ENCODE data around the gene GGCX.

GRCh38 chr2:85542777-85543176 lies 18.5 kb downstream of the GGCX start:
- no peak for TF ChIP-seq TAF1 (CRISPR knock-in tag; IDR thresholded peaks at IDR 0.05)
- TF ChIP-seq, protein P1, sequence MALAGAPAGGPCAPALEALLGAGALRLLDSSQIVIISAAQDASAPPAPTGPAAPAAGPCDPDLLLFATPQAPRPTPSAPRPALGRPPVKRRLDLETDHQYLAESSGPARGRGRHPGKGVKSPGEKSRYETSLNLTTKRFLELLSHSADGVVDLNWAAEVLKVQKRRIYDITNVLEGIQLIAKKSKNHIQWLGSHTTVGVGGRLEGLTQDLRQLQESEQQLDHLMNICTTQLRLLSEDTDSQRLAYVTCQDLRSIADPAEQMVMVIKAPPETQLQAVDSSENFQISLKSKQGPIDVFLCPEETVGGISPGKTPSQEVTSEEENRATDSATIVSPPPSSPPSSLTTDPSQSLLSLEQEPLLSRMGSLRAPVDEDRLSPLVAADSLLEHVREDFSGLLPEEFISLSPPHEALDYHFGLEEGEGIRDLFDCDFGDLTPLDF (CRISPR knock-in tag; IDR thresholded peaks at IDR 0.05), result no peak
- TF ChIP-seq ZZZ3 (CRISPR knock-in tag; IDR thresholded peaks at IDR 0.05; ENCODE audit: borderline replicate concordance), result no peak
- TF ChIP-seq, protein P2, sequence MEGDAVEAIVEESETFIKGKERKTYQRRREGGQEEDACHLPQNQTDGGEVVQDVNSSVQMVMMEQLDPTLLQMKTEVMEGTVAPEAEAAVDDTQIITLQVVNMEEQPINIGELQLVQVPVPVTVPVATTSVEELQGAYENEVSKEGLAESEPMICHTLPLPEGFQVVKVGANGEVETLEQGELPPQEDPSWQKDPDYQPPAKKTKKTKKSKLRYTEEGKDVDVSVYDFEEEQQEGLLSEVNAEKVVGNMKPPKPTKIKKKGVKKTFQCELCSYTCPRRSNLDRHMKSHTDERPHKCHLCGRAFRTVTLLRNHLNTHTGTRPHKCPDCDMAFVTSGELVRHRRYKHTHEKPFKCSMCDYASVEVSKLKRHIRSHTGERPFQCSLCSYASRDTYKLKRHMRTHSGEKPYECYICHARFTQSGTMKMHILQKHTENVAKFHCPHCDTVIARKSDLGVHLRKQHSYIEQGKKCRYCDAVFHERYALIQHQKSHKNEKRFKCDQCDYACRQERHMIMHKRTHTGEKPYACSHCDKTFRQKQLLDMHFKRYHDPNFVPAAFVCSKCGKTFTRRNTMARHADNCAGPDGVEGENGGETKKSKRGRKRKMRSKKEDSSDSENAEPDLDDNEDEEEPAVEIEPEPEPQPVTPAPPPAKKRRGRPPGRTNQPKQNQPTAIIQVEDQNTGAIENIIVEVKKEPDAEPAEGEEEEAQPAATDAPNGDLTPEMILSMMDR (CRISPR knock-in tag; IDR thresholded peaks at IDR 0.05), result no peak

Measured in HepG2 (cell line).